ENCODE data around the gene ATP2B2.
"Not testable (repeated sequence)": the region's sequence is repeated elsewhere in the genome, so short reads cannot be mapped to it uniquely, and the experiment has no call there.

The ATP2B2 gene

GRCh38 chr3:10317311-10317960 lies 187.9 kb downstream of the ATP2B2 start:
- no peak for FAIRE-seq

GRCh38 chr3:10315771-10316344 lies 189.5 kb downstream of the ATP2B2 start:
- no peak for FAIRE-seq

GRCh38 chr3:10315101-10315500 lies 190.3 kb downstream of the ATP2B2 start:
- FAIRE-seq, result no peak

GRCh38 chr3:10312861-10313260 lies 192.5 kb downstream of the ATP2B2 start:
- FAIRE-seq, result no peak

- FAIRE-seq, result no peak
Observed at GRCh38 chr3:10312391-10312790, 193.0 kb downstream of the ATP2B2 start.

- FAIRE-seq, result no peak
Observed at GRCh38 chr3:10311710-10312109, 193.7 kb downstream of the ATP2B2 start.

GRCh38 chr3:10310578-10310977 lies 194.8 kb downstream of the ATP2B2 start:
- no peak for FAIRE-seq

GRCh38 chr3:10309736-10310135 lies 195.7 kb downstream of the ATP2B2 start:
- FAIRE-seq, result no peak

- no peak for FAIRE-seq
Observed at GRCh38 chr3:10308678-10309077, 196.7 kb downstream of the ATP2B2 start.

GRCh38 chr3:10306156-10306555 lies 199.2 kb downstream of the ATP2B2 start:
- no peak for FAIRE-seq

- FAIRE-seq, result no peak
Observed at GRCh38 chr3:10305331-10305902, 200.0 kb downstream of the ATP2B2 start.

GRCh38 chr3:10304905-10305304 lies 200.5 kb downstream of the ATP2B2 start:
- FAIRE-seq, result no peak

GRCh38 chr3:10303785-10304184 lies 201.6 kb downstream of the ATP2B2 start:
- FAIRE-seq, result no peak

- FAIRE-seq, result no peak
Observed at GRCh38 chr3:10303105-10303504, 202.3 kb downstream of the ATP2B2 start.

- FAIRE-seq, result no peak
Observed at GRCh38 chr3:10300087-10300486, 205.3 kb downstream of the ATP2B2 start.

- FAIRE-seq, result no peak
Observed at GRCh38 chr3:10299679-10300078, 205.7 kb downstream of the ATP2B2 start.

- FAIRE-seq, result no peak
Observed at GRCh38 chr3:10299175-10299574, 206.2 kb downstream of the ATP2B2 start.

GRCh38 chr3:10298064-10298463 lies 207.3 kb downstream of the ATP2B2 start:
- not testable (repeated sequence) for FAIRE-seq

GRCh38 chr3:10294030-10294586 lies 211.3 kb downstream of the ATP2B2 start:
- FAIRE-seq, result no peak

- no peak for FAIRE-seq
Observed at GRCh38 chr3:10292505-10293419, 212.6 kb downstream of the ATP2B2 start, which contains the start of gene GHRL. Gene GHRL (minus strand): TSS chr3:10292947. CDS start chr3:10290180, 2,767 bp downstream.

- no peak for FAIRE-seq
Observed at GRCh38 chr3:10291641-10292040, 213.7 kb downstream of the ATP2B2 start.

GRCh38 chr3:10290481-10291176 lies 214.8 kb downstream of the ATP2B2 start:
- FAIRE-seq, result no peak
